ENCODE results near the gene TCP11X2.

DNA sequence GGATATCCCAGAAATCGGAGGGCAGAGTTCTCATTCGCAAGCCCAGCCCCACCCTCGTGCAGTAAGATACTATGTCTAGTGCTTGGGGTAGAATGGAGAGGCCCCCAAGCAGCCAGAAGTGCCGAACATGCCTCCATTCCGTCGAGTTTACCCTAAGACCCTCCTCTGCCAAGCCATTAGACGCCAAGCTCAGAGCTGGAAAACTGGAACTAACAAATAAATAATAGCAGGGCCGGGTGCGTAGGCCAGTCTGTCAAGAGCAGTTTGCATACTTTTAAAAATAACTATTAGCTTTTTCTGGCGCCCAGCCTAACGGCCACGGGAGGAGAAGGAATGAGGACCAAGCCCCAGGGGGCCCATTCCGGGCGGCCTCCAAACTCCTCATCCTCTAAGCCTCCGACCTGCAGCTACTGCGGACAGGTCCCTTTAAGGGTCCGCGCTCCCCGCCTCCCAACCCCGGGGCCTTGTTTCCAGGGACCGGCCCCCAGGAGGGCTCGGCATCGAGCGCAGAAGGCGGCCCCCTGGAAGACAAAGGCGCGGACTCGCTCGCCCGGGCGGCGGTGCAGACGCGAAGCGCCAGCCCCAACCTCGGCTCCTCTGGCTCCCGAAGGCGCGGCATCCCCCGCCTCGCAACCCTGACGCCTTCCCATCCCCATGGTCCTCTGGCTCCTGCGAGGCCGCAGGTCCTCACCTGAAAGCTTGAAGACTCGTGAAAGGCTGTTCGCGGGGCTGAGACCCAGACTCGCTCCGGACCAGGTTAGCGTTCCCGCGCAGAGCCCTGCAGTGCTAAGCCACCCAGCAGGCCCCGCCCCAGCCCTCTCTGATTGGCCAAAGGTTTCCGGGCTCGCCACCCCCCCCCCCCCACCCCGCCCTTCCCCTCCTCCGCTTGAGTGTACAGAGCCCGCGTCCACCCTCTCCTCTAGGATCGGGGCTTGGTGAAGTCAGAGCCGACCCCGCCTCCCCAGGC is 44.6 kb upstream of the TCP11X2 start, which contains the start of gene TMSB15A:
- TF ChIP-seq, protein P1, sequence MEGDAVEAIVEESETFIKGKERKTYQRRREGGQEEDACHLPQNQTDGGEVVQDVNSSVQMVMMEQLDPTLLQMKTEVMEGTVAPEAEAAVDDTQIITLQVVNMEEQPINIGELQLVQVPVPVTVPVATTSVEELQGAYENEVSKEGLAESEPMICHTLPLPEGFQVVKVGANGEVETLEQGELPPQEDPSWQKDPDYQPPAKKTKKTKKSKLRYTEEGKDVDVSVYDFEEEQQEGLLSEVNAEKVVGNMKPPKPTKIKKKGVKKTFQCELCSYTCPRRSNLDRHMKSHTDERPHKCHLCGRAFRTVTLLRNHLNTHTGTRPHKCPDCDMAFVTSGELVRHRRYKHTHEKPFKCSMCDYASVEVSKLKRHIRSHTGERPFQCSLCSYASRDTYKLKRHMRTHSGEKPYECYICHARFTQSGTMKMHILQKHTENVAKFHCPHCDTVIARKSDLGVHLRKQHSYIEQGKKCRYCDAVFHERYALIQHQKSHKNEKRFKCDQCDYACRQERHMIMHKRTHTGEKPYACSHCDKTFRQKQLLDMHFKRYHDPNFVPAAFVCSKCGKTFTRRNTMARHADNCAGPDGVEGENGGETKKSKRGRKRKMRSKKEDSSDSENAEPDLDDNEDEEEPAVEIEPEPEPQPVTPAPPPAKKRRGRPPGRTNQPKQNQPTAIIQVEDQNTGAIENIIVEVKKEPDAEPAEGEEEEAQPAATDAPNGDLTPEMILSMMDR (conservative IDR thresholded peaks at IDR 0.05; ENCODE audit: low read depth, low read length) = no peak
- TF ChIP-seq, protein P2, sequence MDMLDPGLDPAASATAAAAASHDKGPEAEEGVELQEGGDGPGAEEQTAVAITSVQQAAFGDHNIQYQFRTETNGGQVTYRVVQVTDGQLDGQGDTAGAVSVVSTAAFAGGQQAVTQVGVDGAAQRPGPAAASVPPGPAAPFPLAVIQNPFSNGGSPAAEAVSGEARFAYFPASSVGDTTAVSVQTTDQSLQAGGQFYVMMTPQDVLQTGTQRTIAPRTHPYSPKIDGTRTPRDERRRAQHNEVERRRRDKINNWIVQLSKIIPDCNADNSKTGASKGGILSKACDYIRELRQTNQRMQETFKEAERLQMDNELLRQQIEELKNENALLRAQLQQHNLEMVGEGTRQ (IDR thresholded peaks at IDR 0.05; ENCODE audit: low read depth, low read length) = no peak
- TF ChIP-seq POLR2A (IDR thresholded peaks at IDR 0.05; ENCODE audit: low read depth, low read length) (no peak), SMC3 (IDR thresholded peaks at IDR 0.05; ENCODE audit: low read depth, low read length) (no peak), RFX5 (IDR thresholded peaks at IDR 0.05; ENCODE audit: low read depth, low read length) (no peak), MXI1 (IDR thresholded peaks at IDR 0.05; ENCODE audit: borderline replicate concordance, low read depth, low read length) (no peak), RAD21 (IDR thresholded peaks at IDR 0.05; ENCODE audit: low read length) (no peak), MAZ (IDR thresholded peaks at IDR 0.05; ENCODE audit: borderline replicate concordance, low read depth, low read length) (no peak), CEBPB (IDR thresholded peaks at IDR 0.05; ENCODE audit: low read depth, low read length) (no peak), RCOR1 (IDR thresholded peaks at IDR 0.05; ENCODE audit: insufficient replicate concordance, low read length) (no peak), CHD1 (IDR thresholded peaks at IDR 0.05; ENCODE audit: low read depth, low read length) (no peak), NFE2L2 (IDR thresholded peaks at IDR 0.05; ENCODE audit: low read depth, low read length) (no peak)
- TF ChIP-seq, protein P3, sequence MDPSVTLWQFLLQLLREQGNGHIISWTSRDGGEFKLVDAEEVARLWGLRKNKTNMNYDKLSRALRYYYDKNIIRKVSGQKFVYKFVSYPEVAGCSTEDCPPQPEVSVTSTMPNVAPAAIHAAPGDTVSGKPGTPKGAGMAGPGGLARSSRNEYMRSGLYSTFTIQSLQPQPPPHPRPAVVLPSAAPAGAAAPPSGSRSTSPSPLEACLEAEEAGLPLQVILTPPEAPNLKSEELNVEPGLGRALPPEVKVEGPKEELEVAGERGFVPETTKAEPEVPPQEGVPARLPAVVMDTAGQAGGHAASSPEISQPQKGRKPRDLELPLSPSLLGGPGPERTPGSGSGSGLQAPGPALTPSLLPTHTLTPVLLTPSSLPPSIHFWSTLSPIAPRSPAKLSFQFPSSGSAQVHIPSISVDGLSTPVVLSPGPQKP (IDR thresholded peaks at IDR 0.05; ENCODE audit: borderline replicate concordance, low read depth, low read length) = no peak
